ENCODE measurements around the gene SLC44A3. TPM values are rescaled to one million over a fixed set of nuclear protein-coding genes. Genes with fewer than 3 reads are reported as not detected.
A peak's percentile ranks its signal among the peaks of the same experiment; 100 is the strongest.

Gene SLC44A3
- total and polyA plus RNA-seq, 8 donors, result 3.1 to 80.3 (median 12.0) TPM; not detected in 1

- Histone ChIP-seq H3K27me3 (no peaks in the 10 kb centered on the region), H3K9me3 (no peaks in the 10 kb centered on the region), H3K4me3 (peak overlapping the region; percentile 33 to 49 (median 38)), H3K36me3 (peaks cover 0 to 21% (median 9%) of the 10 kb centered on the region in 4 donors), H3K27ac (peak overlapping the region; percentile 28 to 81 (median 77)), H3K4me1 (peaks cover 11 to 24% (median 21%) of the 10 kb centered on the region in 4 donors)
- DNase-seq, result peak; percentile 87 to 97
- TF ChIP-seq EP300 (IDR thresholded peaks at IDR 0.05), result no peak
- TF ChIP-seq POLR2AphosphoS5 (IDR thresholded peaks at IDR 0.05), result peak in 2 of 3 donors; percentile 39 to 92
- TF ChIP-seq CTCF (IDR thresholded peaks at IDR 0.05), result peak in 5 of 7 experiments; percentile 83 to 98 (median 87)
- WGBS, 5 donors, result 14 to 21% (median 19%) methylated on average over 20 to 21 of the region's 21 CpGs
- intact Hi-C loops (cut with DNase I; ENCODE audit: low total_unique reads), result loop anchor here (5.0 kb wide), 1 partner anchor 188 kb away; no protein-coding TSS in a partner anchor
These were observed 34.5 kb downstream of the SLC44A3 start for GRCh38 chr1:94854458-94855306.

- Histone ChIP-seq H3K9me3 (no peaks in the 10 kb centered on the region), H3K4me1 (peaks cover 11 to 24% (median 21%) of the 10 kb centered on the region in 4 donors), H3K36me3 (peaks cover 0 to 18% (median 9%) of the 10 kb centered on the region in 4 donors), H3K27me3 (no peaks in the 10 kb centered on the region), H3K27ac (peak overlapping the region in 4 of 5 donors; percentile 74 to 81 (median 78)), H3K4me3 (no peak overlapping the region)
- WGBS, 5 donors, result 59 to 81% (median 63%) methylated on average over 2 of the region's 2 CpGs
- DNase-seq, result no peak
- TF ChIP-seq EP300 (IDR thresholded peaks at IDR 0.05) (no peak), CTCF (IDR thresholded peaks at IDR 0.05) (no peak), POLR2A (IDR thresholded peaks at IDR 0.05) (no peak), POLR2AphosphoS5 (IDR thresholded peaks at IDR 0.05) (no peak)
- intact Hi-C loops (cut with DNase I; ENCODE audit: low total_unique reads), result no loop called here
These were observed 35.1 kb downstream of the SLC44A3 start for GRCh38 chr1:94855307-94855700.

- H3K4me1 ChIP-seq, result peaks cover 11 to 24% (median 21%) of the 10 kb centered on the region in 4 donors
- H3K9me3 ChIP-seq, result no peaks in the 10 kb centered on the region
- intact Hi-C loops (cut with DNase I; ENCODE audit: low total_unique reads), result no loop called here
- TF ChIP-seq CTCF (IDR thresholded peaks at IDR 0.05) (no peak), POLR2AphosphoS5 (IDR thresholded peaks at IDR 0.05) (no peak), EP300 (IDR thresholded peaks at IDR 0.05) (no peak), POLR2A (IDR thresholded peaks at IDR 0.05) (no peak)
- peaks cover 0 to 13% (median 6%) of the 10 kb centered on the region in 4 donors for H3K36me3 ChIP-seq
- DNase-seq, result no peak
- no peak overlapping the region for H3K4me3 ChIP-seq
- H3K27me3 ChIP-seq, result no peaks in the 10 kb centered on the region
- H3K27ac ChIP-seq, result peak overlapping the region in 2 of 5 donors; percentile 74 to 81
- WGBS, 5 donors, result 33 to 58% (median 54%) methylated on average over 5 of the region's 5 CpGs
These were observed 35.8 kb downstream of the SLC44A3 start for GRCh38 chr1:94856004-94856403.

GRCh38 chr1:94856868-94857267 is 36.7 kb downstream of the SLC44A3 start:
- H3K9me3 ChIP-seq, result no peaks in the 10 kb centered on the region
- DNase-seq, result no peak
- no peak overlapping the region for H3K27ac ChIP-seq
- H3K36me3 ChIP-seq, result peaks cover 0 to 6% (median 3%) of the 10 kb centered on the region in 4 donors
- no peak overlapping the region for H3K4me3 ChIP-seq
- no peaks in the 10 kb centered on the region for H3K27me3 ChIP-seq
- H3K4me1 ChIP-seq, result peaks cover 11 to 30% (median 21%) of the 10 kb centered on the region in 4 donors
- TF ChIP-seq POLR2A (IDR thresholded peaks at IDR 0.05) (no peak), EP300 (IDR thresholded peaks at IDR 0.05) (no peak), CTCF (IDR thresholded peaks at IDR 0.05) (no peak), POLR2AphosphoS5 (IDR thresholded peaks at IDR 0.05) (no peak)
- intact Hi-C loops (cut with DNase I; ENCODE audit: low total_unique reads), result no loop called here
- WGBS, 5 donors, result 89 to 94% (median 91%) methylated on average over 3 of the region's 3 CpGs

All from stomach (tissue), 9 donors.